Dermis microvascular lymphatic vessel endothelial cell (primary cell): ENCODE data around the gene KIAA1614. TPM values are rescaled to one million over a fixed set of nuclear protein-coding genes. Genes with fewer than 3 reads are reported as not detected.

Source experiments
- DNase-seq, 2 donors: peaks; one replicate each; pipeline versions ENCODE4 v3.0.0 to v3.0.0-alpha.2; 2010; ENCODE audit warnings: low read depth in 2 of 2
- total RNA-seq: library from RNA; depleted of rRNA; stranded (reverse); fragments of >200 nt; gene quantifications from 2 replicates; pipeline ENCODE4 v1.2.1, GENCODE V29; 2014

The KIAA1614 gene
- total RNA-seq, 1 donor from 2014 or later: 4.0 TPM

DNA sequence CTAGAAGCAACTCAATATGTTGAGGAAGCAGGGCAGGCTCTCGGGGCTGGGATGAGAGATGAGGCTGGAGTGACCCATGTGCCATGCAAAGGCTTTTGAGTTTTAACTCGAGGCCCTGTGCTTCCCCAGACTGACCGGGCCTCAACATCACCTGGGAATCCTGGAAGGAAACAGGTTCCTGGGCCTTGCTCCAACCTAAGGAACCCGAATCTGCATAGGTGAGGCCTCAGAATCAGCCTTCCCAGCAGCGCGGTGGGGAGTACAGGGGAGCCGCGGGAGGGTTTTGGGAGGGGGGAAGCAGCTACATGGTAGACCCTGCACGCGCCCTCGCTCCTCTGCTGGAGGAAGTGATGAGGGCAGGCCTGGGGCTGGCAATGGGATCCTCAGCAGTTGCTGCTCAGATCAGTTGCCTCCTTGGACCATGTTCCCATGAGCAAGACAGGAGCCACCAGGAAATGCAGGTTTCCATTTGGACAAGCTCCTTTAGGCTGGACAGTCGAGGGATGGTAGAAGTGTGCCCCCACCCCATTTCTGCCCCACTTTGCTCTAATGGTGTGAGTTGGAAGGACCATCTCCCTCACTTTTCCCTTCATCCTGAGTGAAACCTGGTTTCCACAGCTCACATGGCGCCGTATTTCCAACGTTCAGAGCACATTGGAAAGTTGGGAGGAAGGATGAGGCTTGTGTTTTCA is 4.5 kb upstream of the KIAA1614 start:
- no peak for DNase-seq

DNA sequence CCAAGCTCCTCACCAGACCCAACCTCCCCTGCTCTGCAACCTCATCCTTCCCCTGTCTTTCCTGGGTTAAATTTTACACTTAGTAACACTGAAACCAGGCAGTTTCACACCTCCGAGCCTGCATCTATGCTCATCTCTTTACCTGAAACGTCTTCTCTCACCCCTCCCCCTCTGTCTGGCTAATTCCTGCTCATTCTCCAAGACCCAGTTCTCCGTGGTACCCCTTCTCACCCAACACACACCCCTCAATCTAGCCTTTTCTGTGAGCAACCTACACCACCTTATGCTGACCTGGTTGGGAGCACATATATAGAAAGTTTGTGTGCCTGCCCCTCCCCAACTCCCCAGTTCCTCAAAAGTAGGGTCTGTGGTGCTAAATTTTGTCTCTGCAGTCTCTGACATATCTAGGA is 3.7 kb upstream of the KIAA1614 start:
- DNase-seq: no peak

DNA sequence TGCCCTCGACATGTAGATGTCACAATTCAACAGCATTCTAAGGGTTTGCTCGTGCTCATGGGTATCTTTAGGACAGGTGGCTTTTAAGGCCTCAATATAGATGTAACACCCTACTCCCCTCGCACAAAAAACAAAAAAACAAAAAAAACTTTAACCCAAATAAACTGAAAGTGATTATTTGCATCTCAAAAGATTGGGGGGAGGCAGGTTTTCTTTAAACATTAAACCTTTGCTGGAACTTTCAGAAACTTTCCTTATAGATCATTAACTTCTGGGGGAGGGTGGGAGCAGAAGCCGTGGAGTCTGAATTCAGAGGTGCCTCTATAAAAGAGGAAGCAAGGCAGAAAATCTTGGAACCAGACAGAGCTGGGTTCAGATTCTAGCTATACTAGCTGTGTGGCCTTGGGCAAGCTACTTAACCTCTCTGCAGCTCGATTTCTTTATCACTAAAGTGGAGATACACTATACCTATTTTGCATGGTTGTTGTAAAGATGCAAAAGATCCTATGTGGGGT is 3.2 kb upstream of the KIAA1614 start:
- DNase-seq: no peak

DNA sequence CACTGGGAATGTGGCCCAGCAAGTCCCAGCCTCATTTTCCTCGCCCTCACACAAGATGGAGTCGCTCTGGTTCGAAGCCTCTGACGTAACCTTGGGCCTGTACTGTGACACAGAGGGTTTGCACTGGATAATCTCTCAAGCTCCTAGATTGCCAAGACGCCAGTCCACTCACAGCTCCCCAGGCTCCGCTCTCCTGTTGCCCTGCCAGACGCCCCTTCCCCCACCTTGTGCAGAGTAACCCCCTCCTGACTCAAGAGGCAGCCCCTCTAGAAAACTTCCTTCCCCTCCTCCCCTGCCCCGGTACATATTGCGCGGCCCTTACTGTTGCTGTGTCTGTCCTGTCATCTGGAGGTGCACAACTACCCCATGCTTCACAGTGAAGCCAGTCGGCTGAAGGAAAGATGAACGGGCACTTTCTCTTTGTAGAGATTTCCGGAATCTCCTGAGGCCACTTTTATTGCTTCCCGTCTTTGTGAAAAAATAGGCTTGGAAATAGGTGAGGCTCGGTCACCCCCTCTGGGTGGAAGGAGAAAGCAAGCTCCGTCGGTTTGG is 981 bp upstream of the KIAA1614 start:
- DNase-seq: no peak

DNA sequence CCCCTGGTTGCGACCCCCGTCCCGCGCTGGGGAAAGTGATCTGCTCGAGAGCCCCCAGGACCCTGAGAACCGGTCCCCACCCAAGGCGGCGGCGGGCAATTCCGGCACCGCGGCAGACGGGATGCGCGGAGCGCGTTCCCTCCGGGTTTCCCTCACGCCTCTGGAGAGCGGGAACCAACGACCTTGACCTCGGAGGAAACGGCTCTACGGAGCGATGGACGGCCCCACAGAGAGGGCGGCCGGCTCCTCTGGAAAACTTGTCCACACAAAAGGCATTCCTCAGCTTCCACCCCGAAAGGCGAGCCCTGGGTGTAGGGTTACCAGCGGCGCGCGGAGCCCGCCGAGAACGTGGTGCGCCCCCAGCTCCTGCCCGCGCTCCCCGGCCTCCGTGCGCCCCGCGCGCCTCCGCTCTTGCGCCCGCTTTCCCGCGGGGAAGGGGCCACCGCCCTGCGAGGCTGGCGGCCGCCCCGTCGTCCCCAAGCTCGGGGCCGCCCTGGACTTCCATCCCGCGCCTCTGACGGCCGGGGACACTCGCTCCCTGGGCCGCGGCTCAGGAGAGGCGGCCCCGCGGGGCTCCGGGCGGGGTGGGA is 391 bp upstream of the KIAA1614 start:
- DNase-seq: peak in 1 of 2 donors; percentile 25

DNA sequence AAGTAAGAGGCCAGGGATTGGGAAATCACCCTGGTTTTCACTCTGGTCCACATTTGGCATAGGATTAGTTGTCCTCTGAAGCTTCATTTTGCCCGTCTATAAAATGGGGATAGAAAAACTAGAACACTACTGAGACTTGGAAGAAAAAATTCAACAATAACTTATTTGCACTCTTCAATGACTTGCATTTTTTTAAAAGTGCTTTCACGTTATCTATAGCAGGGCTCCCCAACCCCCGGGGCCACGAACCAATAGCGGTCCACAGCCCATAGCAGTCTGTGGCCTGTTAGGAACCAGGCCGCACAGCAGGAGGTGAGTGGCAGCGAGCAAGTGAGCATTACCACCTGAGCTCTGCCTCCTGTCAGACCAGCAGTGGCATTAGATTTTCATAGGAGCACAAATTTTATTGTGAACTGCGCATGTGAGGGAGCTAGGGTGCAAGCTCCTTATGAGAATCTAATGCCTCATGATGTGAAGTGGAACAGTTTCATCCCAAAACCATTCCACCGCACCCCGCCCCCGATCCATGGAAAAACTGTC is 2.8 kb downstream of the KIAA1614 start:
- no peak for DNase-seq

DNA sequence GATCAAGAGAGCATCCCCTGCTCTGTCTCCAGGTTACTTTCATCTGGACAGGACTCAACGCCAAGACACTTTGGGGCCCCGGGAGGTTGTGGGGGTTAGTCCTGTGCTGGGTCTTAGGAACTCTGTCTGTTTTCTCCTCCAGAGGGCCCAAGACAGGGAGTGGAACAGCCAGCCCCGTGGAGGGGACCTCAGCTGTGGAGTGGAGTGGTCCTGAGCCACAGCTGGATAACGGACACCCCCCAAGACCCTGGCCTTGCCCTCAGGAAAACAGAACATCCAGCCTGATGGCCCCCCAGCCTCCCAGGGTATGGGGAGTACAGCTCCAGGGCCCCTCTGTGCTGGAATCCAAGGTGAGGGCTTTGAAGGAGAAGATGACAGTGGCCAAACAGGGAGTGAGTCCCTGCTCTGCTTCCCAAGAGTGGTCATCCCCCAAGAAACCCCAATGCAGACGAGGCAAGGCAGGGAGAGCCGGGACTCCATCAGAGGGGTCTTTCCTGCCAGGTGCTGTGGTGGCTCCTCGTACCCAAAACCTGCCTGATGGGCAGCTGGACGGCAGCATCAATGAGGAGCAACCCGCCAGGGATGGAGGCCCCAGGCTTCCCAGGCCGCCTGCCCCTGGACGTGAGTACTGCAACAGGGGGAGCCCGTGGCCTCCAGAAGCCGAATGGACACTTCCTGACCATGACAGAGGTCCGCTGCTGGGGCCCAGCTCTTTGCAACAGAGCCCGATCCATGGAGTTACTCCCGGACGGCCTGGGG is 3.5 kb downstream of the KIAA1614 start:
- DNase-seq: no peak

DNA sequence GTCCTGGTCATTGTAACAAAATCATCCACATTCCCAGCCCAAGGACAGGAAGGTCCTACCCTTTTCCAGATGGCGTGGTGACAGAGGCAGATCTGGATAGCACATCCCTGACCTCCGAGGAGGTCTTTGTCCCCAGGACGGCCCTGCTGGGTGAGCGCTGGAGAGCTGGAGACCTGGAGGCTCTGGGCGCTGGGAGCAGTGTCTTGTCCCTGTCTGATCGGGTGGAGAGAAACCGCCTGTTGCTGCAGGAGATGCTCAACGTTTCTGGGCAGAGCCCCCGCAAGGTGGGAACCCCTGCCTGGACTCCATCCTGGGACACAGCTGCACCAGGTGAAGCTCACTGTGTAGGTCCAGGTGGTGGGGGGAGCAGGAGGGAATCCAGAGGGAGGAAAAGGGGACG is 4.1 kb downstream of the KIAA1614 start:
- no peak for DNase-seq

DNA sequence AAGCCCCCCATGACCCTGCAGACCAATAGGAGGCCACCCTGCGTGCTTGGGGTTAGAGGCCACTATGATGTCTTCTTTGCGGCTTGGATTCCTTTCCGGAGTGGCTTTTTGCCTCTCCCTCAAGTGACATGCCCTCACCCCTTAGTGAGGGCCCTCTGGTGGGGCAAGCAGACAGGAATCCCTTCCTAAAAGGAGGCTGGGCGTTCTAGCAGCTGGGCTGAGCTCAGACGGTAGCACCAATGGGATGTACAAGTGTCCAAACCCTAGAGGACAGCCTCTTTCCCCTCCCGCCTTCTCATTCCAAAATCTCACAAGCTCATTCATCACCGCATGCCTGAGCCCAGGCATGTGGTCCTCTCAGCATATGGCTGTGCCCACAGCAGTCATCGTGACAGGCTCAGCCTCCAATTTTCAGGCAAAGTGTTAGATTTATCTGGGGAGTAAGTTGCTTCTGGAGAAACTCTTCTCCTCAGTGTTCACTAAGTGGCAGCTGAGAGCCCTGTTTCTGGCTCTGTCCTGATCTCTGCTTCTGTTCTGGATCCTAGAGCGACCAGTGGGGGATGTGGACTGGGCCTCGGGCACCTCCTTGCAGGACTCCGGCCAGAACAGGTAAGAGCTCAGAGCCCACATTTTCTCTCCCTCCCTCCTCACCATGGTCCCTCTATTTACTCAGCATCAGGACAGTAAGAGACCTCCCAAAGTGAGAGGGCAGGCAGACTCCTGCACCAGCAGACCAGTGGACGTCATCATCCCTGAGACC is 4.8 kb downstream of the KIAA1614 start:
- no peak for DNase-seq

DNA sequence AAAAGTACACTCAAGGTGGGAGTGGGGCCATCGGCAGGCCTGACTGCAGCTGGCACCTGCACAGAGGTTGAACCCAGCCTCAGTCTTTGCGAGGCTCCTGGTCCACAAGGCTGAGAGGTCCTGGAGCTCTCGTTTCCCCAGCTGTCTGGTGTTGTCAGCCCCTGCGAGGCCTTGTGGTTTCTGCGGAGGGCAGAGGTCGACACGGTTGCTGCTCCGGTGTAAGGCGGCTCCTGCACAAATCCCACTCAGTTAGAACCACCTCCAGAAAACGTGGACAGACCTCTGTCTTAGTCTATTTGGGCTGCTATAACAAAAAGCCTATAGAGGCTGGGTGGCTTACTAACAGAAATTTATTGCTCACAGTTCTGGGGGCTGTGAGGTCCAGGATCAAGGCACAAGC is 5.8 kb downstream of the KIAA1614 start:
- no peak for DNase-seq

DNA sequence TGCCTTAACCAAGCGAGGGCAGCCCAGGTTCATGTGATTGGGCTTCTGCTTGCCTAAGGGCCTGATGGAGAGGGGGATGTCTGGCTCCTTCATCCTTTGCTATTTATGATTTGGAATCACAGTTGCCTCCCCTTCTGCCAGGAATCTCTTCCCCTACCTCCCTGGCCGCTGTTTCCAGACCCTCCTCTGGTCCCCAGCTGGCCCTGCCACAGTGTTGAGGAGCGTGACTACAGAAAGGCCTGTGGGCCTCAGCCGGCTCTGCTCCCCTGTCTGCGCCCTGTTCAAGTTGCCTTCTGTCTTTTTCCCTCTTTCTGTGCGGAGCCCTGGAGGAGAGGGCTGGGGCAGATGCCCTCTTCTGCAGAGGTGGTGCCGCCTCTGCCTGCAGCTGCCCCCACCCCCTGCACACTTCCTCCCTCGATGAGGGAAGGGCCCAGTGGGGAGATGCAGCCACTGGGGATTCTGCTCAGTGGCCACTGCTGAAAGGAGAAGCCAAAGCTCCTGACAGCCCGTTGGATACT is 6.5 kb downstream of the KIAA1614 start:
- DNase-seq: no peak

DNA sequence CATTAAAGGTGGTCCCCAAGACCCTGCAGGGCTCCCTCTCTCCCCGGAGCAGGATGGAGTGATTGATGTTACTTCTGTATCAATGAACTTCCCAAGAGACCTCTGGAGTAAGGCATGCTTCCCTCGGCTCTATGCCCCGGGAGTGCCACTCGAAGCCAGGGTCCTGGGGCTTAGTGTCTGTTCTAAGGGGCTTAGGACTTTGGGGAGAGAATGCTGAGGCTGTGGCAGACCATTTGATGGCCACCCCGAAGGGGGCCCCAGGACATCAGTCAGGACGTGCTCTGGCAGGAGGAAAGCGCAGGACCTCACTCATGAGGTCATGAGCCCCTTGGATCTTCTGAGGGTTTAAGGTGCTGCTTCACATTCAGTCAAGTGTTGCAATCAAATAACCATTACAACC is 7.5 kb downstream of the KIAA1614 start:
- no peak for DNase-seq

DNA sequence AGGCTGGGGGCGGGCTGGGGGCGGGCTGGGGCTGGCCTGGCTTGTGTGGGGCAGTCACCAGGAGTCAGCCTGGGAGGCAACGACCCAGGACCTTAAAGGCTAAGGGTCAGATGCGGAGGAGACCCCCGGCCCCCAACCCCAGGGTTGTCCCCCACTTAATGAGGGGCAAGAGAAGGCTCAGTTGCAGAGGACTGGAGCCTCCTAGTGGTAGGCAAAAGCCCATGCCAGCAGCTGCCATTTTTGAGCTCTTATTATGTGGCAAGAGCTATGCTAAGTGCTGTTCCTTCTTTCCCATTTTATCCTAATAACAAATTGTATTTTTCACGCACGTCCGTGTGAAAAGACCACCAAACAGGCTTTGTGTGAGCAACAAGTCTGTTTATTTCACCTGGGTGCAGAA is 8.0 kb downstream of the KIAA1614 start:
- peak in 1 of 2 donors; percentile 14 for DNase-seq

DNA sequence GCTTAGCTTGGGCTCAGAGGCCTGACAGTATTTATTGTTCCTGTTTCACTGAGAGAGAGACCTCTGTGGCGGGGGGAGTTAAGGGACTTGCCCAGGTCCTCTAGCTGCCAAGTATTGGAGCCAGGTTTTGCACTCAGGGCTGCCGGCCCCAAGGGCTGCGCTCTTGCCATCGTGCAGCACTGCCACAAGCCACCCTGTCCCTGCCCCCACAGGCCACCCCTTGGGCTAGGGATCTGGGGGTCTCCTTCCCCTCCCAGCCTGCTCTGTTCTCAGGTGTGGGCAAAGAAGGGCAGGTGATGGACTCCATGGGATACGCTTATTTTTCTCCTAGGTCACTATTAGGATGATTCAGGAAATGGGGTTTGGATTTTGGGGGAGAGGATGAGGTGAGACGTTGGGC is 8.7 kb downstream of the KIAA1614 start:
- DNase-seq: no peak

DNA sequence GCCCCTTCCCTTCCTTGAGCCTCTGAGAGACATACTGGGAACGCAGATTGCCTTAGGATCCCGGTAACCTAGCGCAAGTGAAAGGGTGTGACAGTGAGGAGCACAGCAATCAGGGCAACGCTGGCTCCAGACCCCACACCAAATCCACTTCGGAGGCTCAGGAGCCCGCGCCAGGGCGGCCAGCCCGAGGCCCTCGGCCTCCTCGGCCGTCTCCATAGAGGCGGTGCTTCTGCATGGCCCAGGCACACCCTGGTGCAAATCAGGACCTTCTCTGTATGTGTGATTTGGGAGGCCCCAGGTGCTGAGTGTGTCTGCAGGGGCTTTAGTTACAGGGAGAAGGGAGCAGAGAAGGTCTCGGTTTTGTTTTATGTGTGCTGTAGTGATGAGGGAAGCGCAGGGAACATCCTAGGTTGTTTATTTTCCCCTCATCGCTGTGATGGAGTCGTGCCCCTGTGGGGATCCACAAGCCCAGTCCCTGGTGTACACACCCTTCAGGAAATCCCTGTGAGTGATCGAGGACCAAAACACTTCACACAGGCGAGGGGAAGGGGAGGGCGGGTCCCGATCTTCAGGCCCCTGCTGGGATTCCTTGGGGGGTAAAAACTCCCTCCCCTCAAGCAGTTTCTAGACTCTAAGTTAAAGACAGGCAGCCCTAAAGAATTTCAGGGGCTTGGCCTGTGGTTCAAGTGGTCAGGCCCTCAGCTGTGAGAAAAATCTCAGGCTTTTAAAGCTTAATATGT is 9.4 kb downstream of the KIAA1614 start:
- no peak for DNase-seq

DNA sequence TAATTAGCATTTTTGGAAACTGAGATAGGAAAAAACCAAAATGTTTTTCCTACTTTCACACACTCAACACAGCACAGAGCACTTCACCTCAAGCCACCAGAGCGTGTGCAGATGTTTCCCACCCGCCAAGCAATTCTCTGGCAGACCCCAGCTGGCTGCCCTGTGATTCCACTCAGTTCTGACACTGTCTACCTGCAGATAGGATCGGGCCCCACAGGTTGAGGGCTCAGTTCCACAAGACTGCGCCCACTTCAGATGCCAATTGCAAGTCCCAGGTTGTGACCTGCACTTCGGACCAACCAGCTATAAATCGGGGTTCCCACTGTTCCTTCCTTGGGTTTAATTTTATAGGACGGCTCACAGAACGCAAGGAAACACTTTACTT is 9.9 kb downstream of the KIAA1614 start:
- DNase-seq: no peak

DNA sequence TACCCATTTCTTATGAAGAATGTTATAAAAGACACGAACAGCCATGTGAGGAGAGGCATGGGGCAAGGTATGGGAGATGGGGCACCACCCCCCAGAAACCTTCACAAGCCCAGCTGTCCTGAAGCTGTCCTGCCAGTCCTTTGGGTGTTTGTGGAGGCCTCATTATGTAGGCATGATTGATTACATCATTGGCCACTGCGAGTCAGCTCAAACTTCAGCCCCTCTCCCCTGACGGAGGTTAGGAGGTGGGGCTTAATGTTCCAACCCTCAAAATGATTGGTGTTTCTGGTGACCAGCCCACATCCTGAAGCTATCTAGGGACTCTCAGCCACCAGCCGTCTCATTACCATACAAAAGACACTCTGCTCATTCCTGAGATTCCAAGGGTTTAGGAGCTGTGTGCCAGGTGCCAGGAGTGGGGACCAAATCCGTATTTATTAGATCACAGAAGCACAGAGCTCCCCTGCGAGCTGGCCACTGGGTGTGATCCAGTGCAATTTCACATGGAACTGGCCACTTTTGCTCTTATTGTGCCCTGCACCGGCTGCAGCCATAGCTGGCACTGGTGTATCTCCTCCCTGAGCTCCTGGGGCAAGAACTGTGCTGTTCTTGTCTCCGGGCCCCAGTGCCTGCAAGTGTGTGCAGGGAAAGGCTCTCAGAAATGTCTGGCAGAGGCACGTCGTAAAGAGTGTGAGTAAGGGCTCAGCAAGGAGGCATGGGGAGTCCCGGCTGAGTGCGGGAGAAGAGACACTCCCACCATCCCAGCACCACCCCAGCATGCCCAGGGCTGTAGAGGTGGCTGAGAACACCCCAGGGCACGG is 10.5 kb downstream of the KIAA1614 start:
- peak in 1 of 2 donors; percentile 10 for DNase-seq

DNA sequence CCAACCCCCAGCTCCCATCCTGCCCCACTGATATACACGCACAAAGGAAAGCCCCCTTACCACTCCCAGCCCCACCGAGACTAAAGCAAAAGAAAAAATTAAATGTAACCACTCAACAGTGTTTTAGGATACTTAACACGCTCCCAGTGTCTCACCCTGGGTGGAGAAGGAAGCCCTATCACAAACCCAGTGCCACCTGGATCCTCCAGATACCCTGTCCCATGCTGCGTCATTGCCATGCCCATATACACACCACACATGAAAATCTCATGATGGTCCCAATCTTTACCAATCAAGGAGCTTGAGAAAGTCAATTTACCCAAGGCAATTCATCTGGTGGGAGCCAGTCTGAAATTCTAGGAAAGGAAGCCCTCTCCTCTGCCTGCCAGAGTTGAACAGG is 11.2 kb downstream of the KIAA1614 start:
- DNase-seq: no peak

DNA sequence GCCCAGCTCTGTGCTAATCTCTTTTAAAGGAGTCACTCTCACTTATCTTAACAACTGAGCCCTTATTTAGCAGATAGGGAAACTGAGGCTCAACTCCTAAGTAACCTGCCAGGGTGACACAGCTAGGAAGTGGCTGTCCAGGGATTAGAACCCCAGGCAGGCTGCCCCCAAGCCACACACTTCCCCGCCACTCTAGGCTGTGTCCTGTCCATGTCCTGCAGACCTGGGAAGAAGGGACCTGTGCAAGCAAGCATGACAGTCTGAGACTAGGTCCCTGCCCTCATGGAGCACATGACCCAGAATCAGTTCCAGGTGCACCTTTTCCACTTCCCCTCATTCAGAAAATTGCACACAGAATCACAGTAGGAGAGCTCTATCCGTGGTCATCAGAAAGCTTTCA is 12.2 kb downstream of the KIAA1614 start:
- DNase-seq: no peak
